ENCODE measurements around the gene BICD1.

DNA sequence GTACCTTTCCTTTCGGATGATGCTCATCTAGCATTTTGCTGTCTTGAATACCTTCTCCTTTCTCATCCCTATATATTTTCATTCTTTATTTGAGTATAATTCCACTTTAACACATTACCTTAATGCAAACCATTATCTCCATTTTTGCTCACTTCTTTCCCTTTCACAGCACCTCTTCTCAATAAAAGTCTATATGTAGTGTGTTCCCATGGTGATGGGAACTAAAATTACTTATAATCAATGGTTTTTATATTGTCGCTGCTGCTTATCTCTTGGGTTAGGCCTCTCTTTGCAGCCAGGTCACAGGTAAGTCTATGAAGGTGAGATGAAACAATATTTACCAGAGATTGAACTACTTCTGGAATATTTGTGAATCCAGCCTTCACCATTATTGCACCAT, 171.1 kb downstream of the BICD1 start:
- TF ChIP-seq, protein P1, sequence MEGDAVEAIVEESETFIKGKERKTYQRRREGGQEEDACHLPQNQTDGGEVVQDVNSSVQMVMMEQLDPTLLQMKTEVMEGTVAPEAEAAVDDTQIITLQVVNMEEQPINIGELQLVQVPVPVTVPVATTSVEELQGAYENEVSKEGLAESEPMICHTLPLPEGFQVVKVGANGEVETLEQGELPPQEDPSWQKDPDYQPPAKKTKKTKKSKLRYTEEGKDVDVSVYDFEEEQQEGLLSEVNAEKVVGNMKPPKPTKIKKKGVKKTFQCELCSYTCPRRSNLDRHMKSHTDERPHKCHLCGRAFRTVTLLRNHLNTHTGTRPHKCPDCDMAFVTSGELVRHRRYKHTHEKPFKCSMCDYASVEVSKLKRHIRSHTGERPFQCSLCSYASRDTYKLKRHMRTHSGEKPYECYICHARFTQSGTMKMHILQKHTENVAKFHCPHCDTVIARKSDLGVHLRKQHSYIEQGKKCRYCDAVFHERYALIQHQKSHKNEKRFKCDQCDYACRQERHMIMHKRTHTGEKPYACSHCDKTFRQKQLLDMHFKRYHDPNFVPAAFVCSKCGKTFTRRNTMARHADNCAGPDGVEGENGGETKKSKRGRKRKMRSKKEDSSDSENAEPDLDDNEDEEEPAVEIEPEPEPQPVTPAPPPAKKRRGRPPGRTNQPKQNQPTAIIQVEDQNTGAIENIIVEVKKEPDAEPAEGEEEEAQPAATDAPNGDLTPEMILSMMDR (IDR thresholded peaks at IDR 0.05; ENCODE audit: low read depth, low read length, missing input control): no peak
- TF ChIP-seq JUND (IDR thresholded peaks at IDR 0.05) (no peak), TAF1 (conservative IDR thresholded peaks at IDR 0.05) (no peak), RAD21 (IDR thresholded peaks at IDR 0.05) (no peak), EGR1 (IDR thresholded peaks at IDR 0.05; ENCODE audit: low read depth in 2 of 2) (no peak), FOXA1 (IDR thresholded peaks at IDR 0.05) (no peak), YY1 (IDR thresholded peaks at IDR 0.05) (no peak), RXRA (IDR thresholded peaks at IDR 0.05) (no peak)
- TF ChIP-seq, protein P2, sequence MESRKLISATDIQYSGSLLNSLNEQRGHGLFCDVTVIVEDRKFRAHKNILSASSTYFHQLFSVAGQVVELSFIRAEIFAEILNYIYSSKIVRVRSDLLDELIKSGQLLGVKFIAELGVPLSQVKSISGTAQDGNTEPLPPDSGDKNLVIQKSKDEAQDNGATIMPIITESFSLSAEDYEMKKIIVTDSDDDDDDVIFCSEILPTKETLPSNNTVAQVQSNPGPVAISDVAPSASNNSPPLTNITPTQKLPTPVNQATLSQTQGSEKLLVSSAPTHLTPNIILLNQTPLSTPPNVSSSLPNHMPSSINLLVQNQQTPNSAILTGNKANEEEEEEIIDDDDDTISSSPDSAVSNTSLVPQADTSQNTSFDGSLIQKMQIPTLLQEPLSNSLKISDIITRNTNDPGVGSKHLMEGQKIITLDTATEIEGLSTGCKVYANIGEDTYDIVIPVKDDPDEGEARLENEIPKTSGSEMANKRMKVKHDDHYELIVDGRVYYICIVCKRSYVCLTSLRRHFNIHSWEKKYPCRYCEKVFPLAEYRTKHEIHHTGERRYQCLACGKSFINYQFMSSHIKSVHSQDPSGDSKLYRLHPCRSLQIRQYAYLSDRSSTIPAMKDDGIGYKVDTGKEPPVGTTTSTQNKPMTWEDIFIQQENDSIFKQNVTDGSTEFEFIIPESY (IDR thresholded peaks at IDR 0.05): no peak
- TF ChIP-seq, protein P3, sequence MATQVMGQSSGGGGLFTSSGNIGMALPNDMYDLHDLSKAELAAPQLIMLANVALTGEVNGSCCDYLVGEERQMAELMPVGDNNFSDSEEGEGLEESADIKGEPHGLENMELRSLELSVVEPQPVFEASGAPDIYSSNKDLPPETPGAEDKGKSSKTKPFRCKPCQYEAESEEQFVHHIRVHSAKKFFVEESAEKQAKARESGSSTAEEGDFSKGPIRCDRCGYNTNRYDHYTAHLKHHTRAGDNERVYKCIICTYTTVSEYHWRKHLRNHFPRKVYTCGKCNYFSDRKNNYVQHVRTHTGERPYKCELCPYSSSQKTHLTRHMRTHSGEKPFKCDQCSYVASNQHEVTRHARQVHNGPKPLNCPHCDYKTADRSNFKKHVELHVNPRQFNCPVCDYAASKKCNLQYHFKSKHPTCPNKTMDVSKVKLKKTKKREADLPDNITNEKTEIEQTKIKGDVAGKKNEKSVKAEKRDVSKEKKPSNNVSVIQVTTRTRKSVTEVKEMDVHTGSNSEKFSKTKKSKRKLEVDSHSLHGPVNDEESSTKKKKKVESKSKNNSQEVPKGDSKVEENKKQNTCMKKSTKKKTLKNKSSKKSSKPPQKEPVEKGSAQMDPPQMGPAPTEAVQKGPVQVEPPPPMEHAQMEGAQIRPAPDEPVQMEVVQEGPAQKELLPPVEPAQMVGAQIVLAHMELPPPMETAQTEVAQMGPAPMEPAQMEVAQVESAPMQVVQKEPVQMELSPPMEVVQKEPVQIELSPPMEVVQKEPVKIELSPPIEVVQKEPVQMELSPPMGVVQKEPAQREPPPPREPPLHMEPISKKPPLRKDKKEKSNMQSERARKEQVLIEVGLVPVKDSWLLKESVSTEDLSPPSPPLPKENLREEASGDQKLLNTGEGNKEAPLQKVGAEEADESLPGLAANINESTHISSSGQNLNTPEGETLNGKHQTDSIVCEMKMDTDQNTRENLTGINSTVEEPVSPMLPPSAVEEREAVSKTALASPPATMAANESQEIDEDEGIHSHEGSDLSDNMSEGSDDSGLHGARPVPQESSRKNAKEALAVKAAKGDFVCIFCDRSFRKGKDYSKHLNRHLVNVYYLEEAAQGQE (IDR thresholded peaks at IDR 0.05): no peak
- TF ChIP-seq, protein P4, sequence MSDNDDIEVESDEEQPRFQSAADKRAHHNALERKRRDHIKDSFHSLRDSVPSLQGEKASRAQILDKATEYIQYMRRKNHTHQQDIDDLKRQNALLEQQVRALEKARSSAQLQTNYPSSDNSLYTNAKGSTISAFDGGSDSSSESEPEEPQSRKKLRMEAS (IDR thresholded peaks at IDR 0.05): no peak
- TF ChIP-seq, protein P5, sequence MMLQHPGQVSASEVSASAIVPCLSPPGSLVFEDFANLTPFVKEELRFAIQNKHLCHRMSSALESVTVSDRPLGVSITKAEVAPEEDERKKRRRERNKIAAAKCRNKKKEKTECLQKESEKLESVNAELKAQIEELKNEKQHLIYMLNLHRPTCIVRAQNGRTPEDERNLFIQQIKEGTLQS (IDR thresholded peaks at IDR 0.05): no peak
